UCSD-AML1 (cell line): ENCODE measurements around the gene BDKRB2.

Experiments used
- DNase-seq: peaks from one replicate; lab custom pipeline; 2025; ENCODE audit not compliant: unreplicated experiment; lab: John Stamatoyannopoulos, UW

The BDKRB2 gene

DNA sequence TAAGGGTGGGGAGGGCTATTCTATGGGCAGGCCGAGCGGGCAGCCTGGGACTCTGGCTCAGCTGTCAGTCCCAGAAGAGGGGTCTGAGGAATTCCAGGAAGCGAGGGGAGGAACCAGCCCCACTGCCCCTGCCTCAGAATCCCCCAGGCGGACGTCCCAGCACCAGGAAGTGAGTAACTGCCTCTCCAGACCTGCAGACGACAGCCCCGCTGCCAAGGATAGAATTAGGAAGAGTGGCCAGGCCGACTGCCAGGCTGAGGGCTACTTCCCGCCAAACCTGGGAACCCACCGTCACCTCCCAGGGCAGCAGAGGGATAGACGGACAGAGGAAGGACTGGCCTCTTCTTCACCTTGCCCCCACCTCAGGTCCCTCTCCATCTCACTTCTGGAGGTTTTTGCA lies 6.7 kb upstream of the BDKRB2 start:
- DNase-seq = no peak

DNA sequence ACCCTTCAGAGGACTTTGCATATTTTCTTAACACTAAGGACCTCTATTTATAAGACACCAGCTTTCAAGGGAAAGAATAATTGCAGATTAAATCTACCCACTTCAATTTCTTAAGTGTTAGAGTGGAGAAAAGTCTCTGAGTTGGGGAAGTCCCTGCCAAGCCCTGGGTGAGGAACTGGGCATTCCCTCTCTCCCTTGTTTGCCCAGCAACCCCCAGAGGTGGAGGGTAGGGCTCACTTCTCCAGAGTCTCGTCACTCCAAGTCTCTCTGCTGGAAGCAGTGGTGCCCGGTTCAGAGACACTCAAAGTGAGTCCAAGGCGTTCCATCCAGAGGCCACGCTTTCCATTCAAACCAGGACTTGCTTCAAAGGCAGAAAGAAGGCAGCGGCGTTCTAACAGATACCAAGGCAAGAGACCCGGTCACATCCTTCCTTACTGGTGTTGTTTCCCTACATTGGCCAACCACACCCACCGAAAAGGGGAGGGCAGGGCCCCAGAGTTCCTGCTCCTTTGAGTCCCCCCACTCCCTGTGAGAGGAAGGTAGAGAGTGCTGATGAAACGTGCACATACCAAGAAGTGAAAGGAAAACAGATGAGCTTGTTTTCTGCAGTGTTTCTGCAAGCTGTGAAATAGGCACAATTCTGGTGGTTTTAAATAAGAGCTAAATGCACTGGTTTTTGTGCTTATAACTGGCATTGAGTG lies 6.1 kb upstream of the BDKRB2 start:
- DNase-seq = no peak

DNA sequence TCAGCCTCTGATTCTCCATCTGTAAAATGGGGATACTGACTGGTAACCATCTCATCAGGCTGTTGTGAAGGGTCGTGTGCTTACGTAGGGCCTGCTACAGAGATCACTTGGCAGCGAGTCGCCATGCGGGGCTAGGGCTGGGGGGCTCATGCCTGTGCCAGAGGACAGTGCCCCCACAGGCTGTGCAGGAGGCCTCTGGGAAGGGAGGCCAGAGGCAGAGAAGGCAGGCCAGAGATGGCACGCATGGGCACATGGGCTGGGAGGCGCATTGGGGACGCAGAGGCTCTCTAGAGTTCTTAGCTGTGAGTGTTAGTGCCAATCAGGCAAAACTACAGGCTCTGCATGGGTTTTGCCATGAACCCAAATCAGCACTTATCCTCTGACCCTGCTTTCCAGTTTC lies 3.5 kb upstream of the BDKRB2 start:
- DNase-seq = no peak

GRCh38 chr14:96201965-96202364 lies 2.7 kb upstream of the BDKRB2 start:
- DNase-seq = no peak

- no peak for DNase-seq
Measured at GRCh38 chr14:96202441-96203094, 2.1 kb upstream of the BDKRB2 start.

DNA sequence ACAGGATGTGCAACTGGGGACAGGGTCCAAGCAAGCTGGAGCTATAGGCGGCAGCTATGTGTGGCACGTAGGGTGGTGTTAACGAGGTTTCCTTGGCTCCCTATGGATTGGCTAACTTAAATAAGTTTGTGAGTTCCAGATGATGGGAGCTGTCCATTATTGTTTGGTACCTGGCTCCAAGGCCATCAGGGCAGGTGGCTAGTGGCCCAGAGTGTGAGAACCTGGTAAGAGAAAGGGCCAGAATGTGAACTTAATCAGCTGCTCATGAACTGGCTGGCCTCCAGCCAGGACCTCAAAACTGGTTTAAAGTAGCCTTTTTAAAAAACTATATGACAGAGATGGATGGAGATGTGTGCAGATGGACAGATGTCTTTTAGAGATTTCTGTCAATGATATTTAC lies 1.5 kb upstream of the BDKRB2 start:
- no peak for DNase-seq

DNA sequence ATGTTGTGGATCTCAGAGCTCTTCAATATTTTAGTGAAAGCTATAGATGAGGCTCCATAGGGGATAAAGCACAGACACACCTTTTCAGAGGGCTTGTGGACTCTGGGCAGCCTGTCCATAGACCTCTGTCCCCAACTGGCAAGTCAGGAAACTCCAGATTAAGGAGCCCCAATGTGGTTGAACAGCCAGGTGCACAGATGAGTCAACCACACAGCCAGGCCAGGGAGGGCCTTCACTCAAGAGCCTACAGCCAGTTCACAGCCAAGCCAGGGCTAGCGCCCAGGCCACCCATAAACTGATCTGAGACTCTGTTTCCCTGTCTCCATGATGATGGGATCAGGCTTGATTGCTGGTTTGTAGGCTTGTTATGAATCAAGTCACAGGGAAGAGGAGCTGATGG lies 1.0 kb upstream of the BDKRB2 start:
- DNase-seq = no peak

- DNase-seq = no peak
Measured at GRCh38 chr14:96205059-96205977, 679 bp downstream of the BDKRB2 start.

DNA sequence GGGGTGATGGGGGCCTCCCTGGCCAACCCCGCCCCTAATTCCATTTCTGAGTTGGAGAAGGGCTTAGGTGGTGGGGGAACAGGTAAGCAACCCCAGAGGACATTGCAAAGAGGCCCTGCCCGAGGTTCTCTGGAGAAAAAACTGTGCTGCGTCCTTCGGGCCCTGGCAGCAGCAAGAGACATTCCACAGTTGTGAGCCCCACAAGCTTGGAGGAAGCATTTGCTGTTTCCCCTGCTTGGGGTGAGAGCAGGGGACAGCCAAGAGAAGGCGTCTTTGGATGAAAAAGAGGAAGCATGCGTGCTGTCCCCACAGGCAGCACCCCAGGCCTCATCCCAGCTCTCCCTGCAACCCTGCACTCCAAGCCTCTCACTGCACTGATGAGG lies 1.3 kb downstream of the BDKRB2 start:
- no peak for DNase-seq

DNA sequence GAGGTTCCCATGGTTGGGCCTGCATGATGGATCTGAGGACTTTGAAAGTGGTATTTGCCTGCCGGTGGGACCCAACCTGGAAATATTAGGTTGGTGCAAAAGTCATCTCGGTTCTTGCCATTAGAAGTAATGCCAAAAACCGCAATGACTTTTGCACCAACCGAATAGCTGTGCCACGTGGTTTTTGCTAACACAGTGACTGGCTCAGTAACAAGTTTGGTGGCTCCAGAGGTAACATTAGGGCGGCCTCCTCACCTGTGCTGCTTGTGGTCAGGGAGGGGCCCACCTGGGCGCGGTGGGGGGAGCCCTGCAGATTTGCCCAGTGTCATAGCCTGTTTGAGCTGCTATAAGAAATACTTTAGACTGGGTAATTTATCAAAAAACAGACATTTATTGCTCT lies 1.8 kb downstream of the BDKRB2 start:
- DNase-seq = no peak

DNA sequence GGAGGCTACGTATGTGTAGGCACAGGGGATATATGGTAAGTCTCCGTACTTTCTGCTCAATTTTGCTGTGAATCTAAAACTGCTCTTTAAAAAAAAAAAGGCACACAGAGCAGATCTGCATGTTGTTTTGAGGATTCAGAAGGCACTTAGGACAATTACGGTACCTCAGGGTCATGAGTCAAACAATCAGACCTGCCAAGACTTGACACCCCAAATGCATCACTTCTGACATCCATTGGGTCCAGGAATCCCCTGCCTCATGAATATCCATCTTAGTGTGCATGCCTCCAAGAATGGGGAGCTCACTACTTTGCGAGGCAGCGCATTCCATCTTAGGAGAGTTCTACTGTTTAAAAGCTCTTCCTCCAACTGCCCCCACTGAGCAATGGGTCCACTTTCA lies 3.0 kb downstream of the BDKRB2 start:
- DNase-seq = no peak

- no peak for DNase-seq
Measured at GRCh38 chr14:96208739-96209138, 4.1 kb downstream of the BDKRB2 start.

- DNase-seq = no peak
Measured at GRCh38 chr14:96212140-96212539, 7.5 kb downstream of the BDKRB2 start.

DNA sequence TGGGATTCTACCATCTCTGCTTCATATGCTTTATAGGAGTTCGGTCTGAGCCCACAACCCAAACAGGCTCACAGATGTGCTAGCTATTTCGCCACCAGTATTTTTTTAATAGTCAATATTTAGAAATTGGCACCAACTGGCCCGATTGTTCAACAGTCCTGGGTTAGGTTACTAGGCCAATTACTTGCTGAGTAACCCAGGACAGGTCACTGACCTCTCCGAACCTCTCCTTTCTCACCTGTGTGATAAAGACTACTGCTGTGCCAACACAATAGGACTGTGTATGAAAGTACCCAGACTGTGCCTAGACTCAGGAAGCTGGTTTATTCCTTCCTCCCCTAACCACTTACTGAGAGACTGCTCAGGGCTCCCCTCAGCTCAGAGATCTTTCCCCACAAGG lies 8.3 kb downstream of the BDKRB2 start:
- no peak for DNase-seq

- DNase-seq = no peak
Measured at GRCh38 chr14:96213871-96214465, 9.3 kb downstream of the BDKRB2 start.

DNA sequence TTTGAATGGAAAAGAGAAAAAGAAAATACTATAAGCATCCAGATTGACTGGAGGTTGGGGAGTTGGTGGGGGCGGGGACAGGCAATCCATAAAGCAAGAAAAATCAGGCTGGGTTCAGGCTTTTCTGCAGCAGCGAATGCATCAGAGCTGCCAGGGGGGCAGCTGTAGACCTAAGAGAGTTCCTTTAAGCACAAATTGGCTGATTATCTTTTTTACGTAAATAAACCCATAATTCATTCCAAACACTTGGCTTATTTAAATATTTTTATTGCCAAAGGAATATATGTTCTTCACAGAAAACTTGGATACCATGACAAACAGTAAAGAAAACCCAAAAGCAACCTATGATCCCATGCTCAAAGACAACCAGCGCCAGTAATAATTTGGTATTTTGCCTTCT lies 10.2 kb downstream of the BDKRB2 start:
- DNase-seq = no peak

DNA sequence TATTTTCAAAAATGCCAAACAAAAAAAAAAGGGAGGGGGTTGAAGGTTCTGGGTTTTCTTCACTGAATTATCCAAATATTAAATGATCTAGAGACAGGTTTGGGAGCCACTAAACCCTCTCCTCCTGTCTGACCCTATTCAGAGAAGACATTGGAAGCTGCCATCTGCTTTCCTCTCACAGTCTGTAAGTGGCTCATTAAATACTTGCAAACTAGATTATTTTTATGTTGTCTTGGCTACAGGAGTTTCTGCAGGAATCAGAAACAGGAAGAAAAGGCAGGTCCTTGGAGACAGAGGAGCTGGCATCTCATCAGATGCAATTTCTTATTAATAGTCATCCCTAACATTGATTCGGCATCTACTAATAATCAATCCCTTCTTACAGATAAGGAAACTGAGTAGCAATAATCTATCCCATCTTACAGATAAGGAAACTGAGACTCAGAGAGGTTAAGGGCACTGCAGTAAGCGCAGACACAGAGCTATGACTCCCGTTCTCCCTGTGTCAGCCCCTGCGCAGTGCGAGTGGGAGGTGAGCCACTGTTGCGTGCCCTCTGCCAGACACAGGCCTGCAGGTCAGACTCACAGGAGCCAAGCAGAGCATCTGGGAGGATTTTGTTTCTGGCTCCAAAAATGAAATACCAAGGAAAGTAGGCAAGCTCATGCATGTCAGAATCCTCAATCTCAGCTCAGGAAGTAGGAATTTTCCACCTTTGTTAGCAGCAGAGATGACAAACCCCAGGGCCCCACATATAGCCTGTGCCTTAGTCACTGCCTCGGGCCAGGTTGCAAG lies 11.0 kb downstream of the BDKRB2 start:
- DNase-seq = no peak

DNA sequence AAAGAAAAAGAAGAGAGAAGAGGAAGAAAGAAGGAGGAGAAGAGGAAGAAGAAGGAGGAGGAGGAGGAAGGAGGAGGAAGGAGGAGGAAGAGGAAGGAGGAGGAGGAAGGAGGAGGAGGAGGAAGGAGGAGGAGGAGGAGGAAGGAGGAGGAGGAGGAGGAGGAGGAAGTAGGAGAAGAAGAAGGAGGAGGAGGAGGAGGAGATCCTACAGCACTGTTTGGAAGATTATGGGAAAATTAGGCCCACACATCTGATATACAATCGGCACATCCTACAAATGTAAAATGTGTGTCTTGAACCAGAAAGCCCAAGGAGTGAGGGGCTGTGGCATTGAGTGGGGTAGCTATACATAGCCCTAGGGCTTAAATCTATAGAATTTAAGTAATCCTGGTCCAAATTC lies 12.0 kb downstream of the BDKRB2 start:
- no peak for DNase-seq

DNA sequence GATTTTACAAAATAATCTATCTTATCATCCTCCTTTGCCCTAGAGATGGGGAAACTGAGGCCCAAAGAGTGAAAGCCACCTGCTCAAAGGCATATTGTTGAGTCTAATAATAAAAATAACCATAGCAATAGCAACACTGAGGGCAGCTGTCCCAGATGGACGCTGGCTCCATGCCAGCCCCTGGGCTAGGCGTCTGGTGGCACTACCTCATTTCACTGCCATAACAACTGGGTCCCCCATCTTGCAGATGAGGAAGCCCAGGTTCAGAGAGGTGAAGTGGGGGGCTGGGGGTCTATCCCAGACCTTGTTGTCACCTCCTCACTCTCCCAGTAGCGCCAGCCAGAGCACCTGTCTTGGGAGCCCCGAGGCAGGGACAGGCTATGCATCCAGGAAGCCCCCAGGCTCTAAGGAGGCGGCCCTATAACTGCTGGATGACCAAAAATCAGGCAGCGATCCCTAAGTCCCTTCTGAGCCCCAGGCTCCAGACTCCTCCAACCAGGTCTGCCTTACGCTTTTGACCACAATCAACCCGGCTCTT lies 12.8 kb downstream of the BDKRB2 start:
- no peak for DNase-seq

DNA sequence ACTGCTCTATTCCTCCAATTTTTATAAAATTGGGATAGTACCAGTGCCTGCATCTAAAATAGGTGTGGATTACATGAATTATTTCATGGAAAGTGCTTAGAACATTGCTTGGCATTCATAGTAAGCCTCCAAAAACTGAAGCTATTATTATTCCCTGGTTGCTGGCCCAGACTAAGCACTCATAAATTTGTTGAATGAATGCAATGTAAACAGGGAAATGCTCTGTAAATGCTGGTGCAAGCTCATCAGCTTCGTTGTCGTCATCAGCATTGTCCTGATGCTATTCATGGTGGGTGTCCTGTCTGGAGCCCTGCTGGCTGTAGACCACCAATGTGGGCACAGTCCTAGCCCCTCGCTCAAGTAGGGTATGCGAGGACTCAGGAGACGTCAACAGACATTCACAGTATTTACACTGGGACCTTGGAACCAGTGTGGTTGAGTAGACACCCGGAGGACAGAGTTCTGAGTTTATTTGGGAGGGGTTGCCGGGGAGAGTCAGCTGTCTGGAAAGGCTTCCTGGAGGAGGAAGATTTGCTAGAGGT lies 16.5 kb downstream of the BDKRB2 start:
- DNase-seq = no peak
